ENCODE results near the gene MIXL1. TPM values are rescaled to one million over a fixed set of nuclear protein-coding genes. Genes with fewer than 3 reads are reported as not detected.
"Not testable (repeated sequence)": the region's sequence is repeated elsewhere in the genome, so short reads cannot be mapped to it uniquely, and the experiment has no call there.

Gene MIXL1
- total RNA-seq, 6 donors from 2014 or later: 0.20 TPM; not detected in 5

DNA sequence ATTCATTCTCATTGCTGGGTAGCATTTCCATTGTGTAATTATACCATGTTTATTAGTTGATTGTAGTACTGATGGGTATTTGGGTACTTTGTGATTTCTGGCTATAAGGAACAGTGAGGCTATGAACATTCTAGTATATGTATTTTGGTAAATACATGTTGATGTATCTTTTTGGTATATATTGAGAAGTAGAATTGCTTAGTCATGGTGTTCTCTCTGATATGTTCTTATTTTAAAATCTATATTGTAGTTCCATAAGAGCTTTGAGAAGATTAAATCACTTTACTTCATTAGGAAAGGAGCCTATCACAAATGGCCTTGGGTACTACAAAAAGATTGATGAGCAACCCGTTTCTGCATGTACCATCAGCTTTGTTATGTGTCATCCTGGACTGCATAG is 13.4 kb downstream of the MIXL1 start:
- H3K27ac ChIP-seq: no peak overlapping the region
- no peak for DNase-seq
- no peak for ATAC-seq (ENCODE audit: low FRiP score in 2 of 2)
- H3K4me1 ChIP-seq: no peaks in the 10 kb centered on the region
- TF ChIP-seq CTCF (IDR thresholded peaks at IDR 0.05) (no peak), EP300 (IDR thresholded peaks at IDR 0.05) (no peak), POLR2AphosphoS5 (IDR thresholded peaks at IDR 0.05) (no peak), POLR2A (IDR thresholded peaks at IDR 0.05) (no peak)
- no peaks in the 10 kb centered on the region for H3K27me3 ChIP-seq
- peaks cover 0 to 11% (median 3%) of the 10 kb centered on the region in 4 donors for H3K36me3 ChIP-seq
- H3K9me3 ChIP-seq: no peaks in the 10 kb centered on the region
- 87 to 89% methylated on average over 1 of the region's 1 CpG for WGBS, 2 donors
- no peak overlapping the region for H3K4me3 ChIP-seq

GRCh38 chr1:226239421-226239820 is 16.0 kb downstream of the MIXL1 start:
- no peak for DNase-seq
- Histone ChIP-seq H3K27me3 (no peaks in the 10 kb centered on the region), H3K9me3 (no peaks in the 10 kb centered on the region), H3K36me3 (peaks cover 0 to 11% (median 3%) of the 10 kb centered on the region in 4 donors), H3K4me3 (no peak overlapping the region), H3K27ac (no peak overlapping the region), H3K4me1 (no peaks in the 10 kb centered on the region)
- ATAC-seq (ENCODE audit: low FRiP score in 2 of 2): no peak
- 96% methylated on average over 3 of the region's 3 CpGs for WGBS, 2 donors
- TF ChIP-seq EP300 (IDR thresholded peaks at IDR 0.05) (no peak), POLR2AphosphoS5 (IDR thresholded peaks at IDR 0.05) (no peak), POLR2A (IDR thresholded peaks at IDR 0.05) (no peak), CTCF (IDR thresholded peaks at IDR 0.05) (no peak)

DNA sequence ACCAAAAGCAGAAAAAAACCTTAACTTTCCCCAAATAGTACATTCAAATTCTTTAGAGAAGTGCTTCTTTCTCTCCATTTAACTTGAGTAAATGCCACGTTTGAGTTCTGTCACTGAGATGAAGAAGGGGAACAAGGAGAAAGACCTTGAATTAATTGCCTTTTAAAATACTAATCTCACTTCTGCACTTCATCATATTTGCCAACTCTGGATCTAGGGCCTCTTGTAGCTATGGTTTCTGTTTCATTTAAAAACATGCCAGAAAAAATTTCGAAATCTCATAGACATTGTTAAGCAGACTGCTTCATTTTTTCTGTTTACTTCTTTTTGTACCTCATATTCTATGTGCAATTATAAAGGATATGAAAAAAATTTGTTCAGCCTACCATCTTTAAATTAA is 24.6 kb downstream of the MIXL1 start:
- H3K36me3 ChIP-seq: no peaks in the 10 kb centered on the region
- DNase-seq (no peak), ATAC-seq (ENCODE audit: low FRiP score in 2 of 2) (peak in 1 of 2 donors; percentile 44)
- peaks cover 0 to 12% (median 4%) of the 10 kb centered on the region in 4 donors for H3K4me1 ChIP-seq
- peak overlapping the region; percentile 26 to 61 (median 29) for H3K27ac ChIP-seq
- no peak overlapping the region for H3K4me3 ChIP-seq
- no peaks in the 10 kb centered on the region for H3K9me3 ChIP-seq
- TF ChIP-seq POLR2AphosphoS5 (IDR thresholded peaks at IDR 0.05) (no peak), POLR2A (IDR thresholded peaks at IDR 0.05) (no peak), EP300 (IDR thresholded peaks at IDR 0.05) (no peak), CTCF (IDR thresholded peaks at IDR 0.05) (no peak)
- H3K27me3 ChIP-seq: no peaks in the 10 kb centered on the region
- WGBS, 2 donors: 36 to 40% methylated on average over 2 of the region's 2 CpGs

- Histone ChIP-seq H3K9me3 (no peaks in the 10 kb centered on the region), H3K4me3 (no peak overlapping the region), H3K36me3 (no peaks in the 10 kb centered on the region), H3K4me1 (peaks cover 0 to 12% (median 4%) of the 10 kb centered on the region in 4 donors), H3K27ac (no peak overlapping the region), H3K27me3 (no peaks in the 10 kb centered on the region)
- no peak for TF ChIP-seq POLR2AphosphoS5 (IDR thresholded peaks at IDR 0.05)
- TF ChIP-seq CTCF (IDR thresholded peaks at IDR 0.05): no peak
- TF ChIP-seq POLR2A (IDR thresholded peaks at IDR 0.05): no peak
- no peak for TF ChIP-seq EP300 (IDR thresholded peaks at IDR 0.05)
- ATAC-seq (ENCODE audit: low FRiP score in 2 of 2) (no peak), DNase-seq (no peak)
- WGBS, 2 donors: 65 to 72% methylated on average over 3 of the region's 3 CpGs
Observed at GRCh38 chr1:226248796-226249195, 25.3 kb downstream of the MIXL1 start.

DNA sequence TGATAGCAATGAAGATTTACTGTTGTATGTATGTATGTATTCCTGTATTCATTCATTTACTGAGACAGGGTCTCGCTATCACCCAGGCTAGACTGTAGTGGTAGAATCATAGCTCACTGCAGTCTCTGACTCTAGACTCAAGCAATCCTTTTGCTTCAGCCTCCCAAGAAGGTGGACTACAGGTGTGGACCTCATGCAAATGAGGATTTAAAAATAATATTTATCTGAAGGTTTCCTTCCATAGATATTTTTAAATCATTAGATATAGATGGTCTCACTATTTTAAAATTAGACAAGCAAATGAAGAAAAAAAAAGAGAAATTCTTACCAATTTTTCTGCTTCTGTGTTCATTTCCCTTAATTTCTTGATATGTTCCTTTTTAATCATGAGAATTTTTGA is 27.0 kb downstream of the MIXL1 start:
- ATAC-seq (ENCODE audit: low FRiP score in 2 of 2): no peak
- Histone ChIP-seq H3K4me3 (no peak overlapping the region), H3K27me3 (no peaks in the 10 kb centered on the region), H3K27ac (no peak overlapping the region), H3K9me3 (no peaks in the 10 kb centered on the region), H3K36me3 (no peaks in the 10 kb centered on the region), H3K4me1 (peaks cover 0 to 12% (median 4%) of the 10 kb centered on the region in 4 donors)
- TF ChIP-seq CTCF (IDR thresholded peaks at IDR 0.05) (no peak), POLR2AphosphoS5 (IDR thresholded peaks at IDR 0.05) (no peak), EP300 (IDR thresholded peaks at IDR 0.05) (no peak)
- DNase-seq: no peak
- WGBS, 2 donors: 93 to 100% methylated on average over 1 of the region's 1 CpG

DNA sequence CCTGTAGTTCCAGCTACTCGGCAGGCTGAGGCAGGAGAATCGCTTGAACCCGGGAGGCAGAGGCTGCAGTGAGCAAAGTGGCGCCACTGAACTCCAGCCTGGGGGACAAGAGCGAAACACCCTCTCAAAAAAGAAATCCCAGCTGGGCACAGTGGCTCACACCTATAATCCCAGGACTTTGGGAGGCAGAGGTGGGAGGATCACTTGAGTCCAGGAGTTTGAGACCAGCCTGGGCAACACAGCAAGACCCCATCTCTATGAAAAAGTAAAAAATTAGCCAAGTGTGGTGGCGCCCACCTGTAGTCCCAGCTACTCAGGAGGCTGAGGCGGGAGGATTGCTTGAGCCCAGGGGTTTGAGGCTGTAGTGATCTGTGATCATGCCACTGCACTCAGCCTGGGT is 29.4 kb downstream of the MIXL1 start:
- not testable (repeated sequence) for H3K9me3 ChIP-seq; ATAC-seq (ENCODE audit: low FRiP score in 2 of 2); DNase-seq; H3K36me3 ChIP-seq; H3K27me3 ChIP-seq; H3K27ac ChIP-seq; H3K4me3 ChIP-seq; H3K4me1 ChIP-seq
- WGBS, 2 donors: 95 to 96% methylated on average over 7 of the region's 7 CpGs

Data from upper lobe of left lung (tissue), 6 donors.